ENCODE data around the gene TNFAIP8L1.

TNFAIP8L1 gene

DNA sequence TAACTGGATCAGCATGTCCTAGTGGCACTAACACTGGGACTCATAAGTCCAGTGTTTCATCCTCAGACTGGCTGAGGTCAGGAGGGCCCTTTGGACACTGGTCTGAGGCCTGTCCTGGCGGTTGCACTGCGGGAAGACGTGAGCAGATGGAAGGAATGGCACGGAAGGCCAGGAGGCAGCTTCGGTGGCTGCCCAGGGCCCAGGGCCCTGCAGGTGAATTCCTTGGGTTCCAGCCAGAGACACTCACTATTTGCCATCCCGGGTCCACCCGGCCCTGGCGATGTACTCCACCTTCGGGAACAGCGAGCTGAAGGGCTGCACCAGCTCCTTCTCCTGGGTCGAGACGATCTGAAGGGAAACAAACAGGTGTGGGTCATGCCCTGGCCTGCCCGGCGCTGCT, 58.0 kb downstream of the TNFAIP8L1 start (continued):
- TF ChIP-seq, protein P1, sequence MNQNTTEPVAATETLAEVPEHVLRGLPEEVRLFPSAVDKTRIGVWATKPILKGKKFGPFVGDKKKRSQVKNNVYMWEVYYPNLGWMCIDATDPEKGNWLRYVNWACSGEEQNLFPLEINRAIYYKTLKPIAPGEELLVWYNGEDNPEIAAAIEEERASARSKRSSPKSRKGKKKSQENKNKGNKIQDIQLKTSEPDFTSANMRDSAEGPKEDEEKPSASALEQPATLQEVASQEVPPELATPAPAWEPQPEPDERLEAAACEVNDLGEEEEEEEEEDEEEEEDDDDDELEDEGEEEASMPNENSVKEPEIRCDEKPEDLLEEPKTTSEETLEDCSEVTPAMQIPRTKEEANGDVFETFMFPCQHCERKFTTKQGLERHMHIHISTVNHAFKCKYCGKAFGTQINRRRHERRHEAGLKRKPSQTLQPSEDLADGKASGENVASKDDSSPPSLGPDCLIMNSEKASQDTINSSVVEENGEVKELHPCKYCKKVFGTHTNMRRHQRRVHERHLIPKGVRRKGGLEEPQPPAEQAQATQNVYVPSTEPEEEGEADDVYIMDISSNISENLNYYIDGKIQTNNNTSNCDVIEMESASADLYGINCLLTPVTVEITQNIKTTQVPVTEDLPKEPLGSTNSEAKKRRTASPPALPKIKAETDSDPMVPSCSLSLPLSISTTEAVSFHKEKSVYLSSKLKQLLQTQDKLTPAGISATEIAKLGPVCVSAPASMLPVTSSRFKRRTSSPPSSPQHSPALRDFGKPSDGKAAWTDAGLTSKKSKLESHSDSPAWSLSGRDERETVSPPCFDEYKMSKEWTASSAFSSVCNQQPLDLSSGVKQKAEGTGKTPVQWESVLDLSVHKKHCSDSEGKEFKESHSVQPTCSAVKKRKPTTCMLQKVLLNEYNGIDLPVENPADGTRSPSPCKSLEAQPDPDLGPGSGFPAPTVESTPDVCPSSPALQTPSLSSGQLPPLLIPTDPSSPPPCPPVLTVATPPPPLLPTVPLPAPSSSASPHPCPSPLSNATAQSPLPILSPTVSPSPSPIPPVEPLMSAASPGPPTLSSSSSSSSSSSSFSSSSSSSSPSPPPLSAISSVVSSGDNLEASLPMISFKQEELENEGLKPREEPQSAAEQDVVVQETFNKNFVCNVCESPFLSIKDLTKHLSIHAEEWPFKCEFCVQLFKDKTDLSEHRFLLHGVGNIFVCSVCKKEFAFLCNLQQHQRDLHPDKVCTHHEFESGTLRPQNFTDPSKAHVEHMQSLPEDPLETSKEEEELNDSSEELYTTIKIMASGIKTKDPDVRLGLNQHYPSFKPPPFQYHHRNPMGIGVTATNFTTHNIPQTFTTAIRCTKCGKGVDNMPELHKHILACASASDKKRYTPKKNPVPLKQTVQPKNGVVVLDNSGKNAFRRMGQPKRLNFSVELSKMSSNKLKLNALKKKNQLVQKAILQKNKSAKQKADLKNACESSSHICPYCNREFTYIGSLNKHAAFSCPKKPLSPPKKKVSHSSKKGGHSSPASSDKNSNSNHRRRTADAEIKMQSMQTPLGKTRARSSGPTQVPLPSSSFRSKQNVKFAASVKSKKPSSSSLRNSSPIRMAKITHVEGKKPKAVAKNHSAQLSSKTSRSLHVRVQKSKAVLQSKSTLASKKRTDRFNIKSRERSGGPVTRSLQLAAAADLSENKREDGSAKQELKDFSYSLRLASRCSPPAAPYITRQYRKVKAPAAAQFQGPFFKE (tag by site-specific recombination; IDR thresholded peaks at IDR 0.05; ENCODE audit: borderline replicate concordance), result no peak
- no peak for TF ChIP-seq ZNF133 (tag by site-specific recombination; IDR thresholded peaks at IDR 0.05)
- TF ChIP-seq GLI2 (tag by site-specific recombination; IDR thresholded peaks at IDR 0.05; ENCODE audit: borderline replicate concordance, low read depth), result no peak
- no peak for TF ChIP-seq ZNF48 (tag by site-specific recombination; IDR thresholded peaks at IDR 0.05)
- no peak for TF ChIP-seq TCF7L2 (IDR thresholded peaks at IDR 0.05; ENCODE audit: borderline replicate concordance, low read depth, low read length)
- TF ChIP-seq ZNF292 (tag by site-specific recombination; IDR thresholded peaks at IDR 0.05; ENCODE audit: borderline replicate concordance, low read depth), result no peak
- TF ChIP-seq ZNF416 (tag by site-specific recombination; IDR thresholded peaks at IDR 0.05), result no peak
- TF ChIP-seq ZNF510 (tag by site-specific recombination; IDR thresholded peaks at IDR 0.05; ENCODE audit: insufficient replicate concordance), result no peak

DNA sequence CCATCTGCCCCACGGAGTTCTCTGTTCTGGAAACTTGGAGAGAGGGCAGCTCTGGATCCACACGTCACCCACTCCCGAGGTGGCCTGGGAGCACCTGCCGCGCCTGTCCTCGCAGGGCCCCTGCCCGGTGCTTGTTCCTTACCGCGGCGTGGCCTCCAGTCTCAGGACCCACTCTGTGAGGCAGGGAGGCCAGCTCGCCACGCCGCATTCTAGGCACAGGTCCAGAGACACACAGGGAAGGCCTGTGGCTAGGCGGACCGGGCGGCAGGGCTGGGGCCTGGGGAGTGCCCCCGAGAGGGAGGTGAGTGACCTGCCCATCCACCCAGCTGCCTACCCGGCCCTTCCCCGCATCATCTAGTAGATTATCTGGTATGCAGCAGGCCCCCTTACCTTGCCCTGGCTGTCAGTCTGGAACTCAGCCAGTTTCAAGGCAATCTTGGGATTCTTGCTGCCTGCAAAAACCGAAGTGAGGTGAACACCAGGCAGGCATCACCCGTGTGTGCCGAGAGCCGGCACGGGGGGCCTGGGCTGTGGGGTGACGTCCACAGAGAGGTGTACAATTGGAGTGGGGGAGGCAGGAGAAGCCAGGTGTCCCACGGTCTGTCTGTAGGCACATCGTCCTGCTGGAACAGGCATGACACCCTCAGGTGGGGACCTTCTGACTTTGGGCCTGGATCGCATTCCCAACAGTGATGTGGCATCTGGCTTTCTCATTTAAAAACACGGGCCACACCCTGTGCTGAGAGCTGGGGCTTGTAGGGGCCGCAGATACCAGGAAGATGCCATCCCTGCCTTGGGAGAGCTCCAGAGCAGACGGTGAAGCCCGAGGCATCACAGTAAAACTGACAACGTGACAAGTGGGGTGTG, 60.7 kb downstream of the TNFAIP8L1 start:
- H3K4me3 ChIP-seq (ENCODE audit: low read depth, low read length), result no peak overlapping the region
- no peak overlapping the region for H3K27ac ChIP-seq (ENCODE audit: extremely low read depth, low read depth, low read length)
- H3K9me3 ChIP-seq (ENCODE audit: control insufficient read depth, insufficient read depth, low read depth, low read length), result no peaks in the 10 kb centered on the region
- H3K36me3 ChIP-seq (ENCODE audit: control insufficient read depth in 2 of 2, insufficient read depth in 1 of 2, low read length in 2 of 2), result peaks cover 15 to 81% of the 10 kb centered on the region in 2 experiments; a peak in 2 of 3 replicates
- no peaks in the 10 kb centered on the region for H3K4me1 ChIP-seq (ENCODE audit: control insufficient read depth, insufficient read depth, low read length)
- TF ChIP-seq ZNF146 (tag by site-specific recombination; IDR thresholded peaks at IDR 0.05) (no peak), ZFP37 (tag by site-specific recombination; IDR thresholded peaks at IDR 0.05) (no peak), ZNF530 (tag by site-specific recombination; IDR thresholded peaks at IDR 0.05; ENCODE audit: low read depth) (no peak), ZNF501 (tag by site-specific recombination; IDR thresholded peaks at IDR 0.05) (no peak), HOXA7 (CRISPR knock-in tag; IDR thresholded peaks at IDR 0.05; ENCODE audit: borderline replicate concordance) (no peak), ZNF707 (tag by site-specific recombination; IDR thresholded peaks at IDR 0.05) (no peak), ZBTB20 (tag by site-specific recombination; IDR thresholded peaks at IDR 0.05) (no peak), ZNF266 (tag by site-specific recombination; IDR thresholded peaks at IDR 0.05; ENCODE audit: low read depth) (no peak), ZNF114 (tag by site-specific recombination; IDR thresholded peaks at IDR 0.05) (no peak), ZNF621 (tag by site-specific recombination; IDR thresholded peaks at IDR 0.05) (no peak), ZNF529 (tag by site-specific recombination; IDR thresholded peaks at IDR 0.05; ENCODE audit: insufficient replicate concordance) (no peak), OSR2 (tag by site-specific recombination; IDR thresholded peaks at IDR 0.05) (no peak)
- ChIA-PET POLR2A (no interaction called here), CTCF (no interaction called here)

Data from HEK293 (cell line).